Measurements from ENCODE around the gene USP53. TPM values are rescaled to one million over a fixed set of nuclear protein-coding genes. Genes with fewer than 3 reads are reported as not detected.
A peak's percentile ranks its signal among the peaks of the same experiment; 100 is the strongest.

Gene USP53
- total and polyA plus RNA-seq, 9 of the 15 experiments (the other 6 are each of a cell fraction or from before 2014, with no cell fraction given), result 2.9 to 9.6 (median 8.3) TPM

DNA sequence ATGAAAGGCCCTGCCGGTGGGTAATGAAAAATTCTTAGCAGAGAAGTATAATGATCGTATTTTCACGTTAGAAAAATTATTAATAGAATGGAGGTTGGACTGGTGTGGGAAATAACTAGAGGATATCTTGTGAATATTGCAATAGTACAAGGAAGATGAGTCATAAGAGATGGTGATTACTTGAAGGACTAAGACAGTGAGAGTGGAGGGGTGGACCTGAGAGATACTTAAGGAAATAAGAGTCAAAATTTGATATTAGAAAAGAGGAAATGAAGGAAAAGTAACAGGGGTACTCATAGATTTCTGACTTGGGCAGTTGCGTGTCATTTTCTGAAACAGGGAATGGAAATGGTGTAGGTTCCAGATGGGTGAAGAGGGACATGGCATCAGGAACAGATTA is 1.7 kb upstream of the USP53 start (continued):
- TF ChIP-seq, protein P1, sequence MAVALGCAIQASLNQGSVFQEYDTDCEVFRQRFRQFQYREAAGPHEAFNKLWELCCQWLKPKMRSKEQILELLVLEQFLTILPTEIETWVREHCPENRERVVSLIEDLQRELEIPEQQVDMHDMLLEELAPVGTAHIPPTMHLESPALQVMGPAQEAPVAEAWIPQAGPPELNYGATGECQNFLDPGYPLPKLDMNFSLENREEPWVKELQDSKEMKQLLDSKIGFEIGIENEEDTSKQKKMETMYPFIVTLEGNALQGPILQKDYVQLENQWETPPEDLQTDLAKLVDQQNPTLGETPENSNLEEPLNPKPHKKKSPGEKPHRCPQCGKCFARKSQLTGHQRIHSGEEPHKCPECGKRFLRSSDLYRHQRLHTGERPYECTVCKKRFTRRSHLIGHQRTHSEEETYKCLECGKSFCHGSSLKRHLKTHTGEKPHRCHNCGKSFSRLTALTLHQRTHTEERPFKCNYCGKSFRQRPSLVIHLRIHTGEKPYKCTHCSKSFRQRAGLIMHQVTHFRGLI (CRISPR knock-in tag; IDR thresholded peaks at IDR 0.05), result no peak
- no peak for TF ChIP-seq ZNF133 (CRISPR knock-in tag; IDR thresholded peaks at IDR 0.05)
- no peak for TF ChIP-seq NBN (IDR thresholded peaks at IDR 0.05; ENCODE audit: low read depth)
- TF ChIP-seq IFI16 (CRISPR knock-in tag; IDR thresholded peaks at IDR 0.05), result no peak
- no peak for TF ChIP-seq HDGF (IDR thresholded peaks at IDR 0.05)
- no peak for TF ChIP-seq PTBP1 (IDR thresholded peaks at IDR 0.05; ENCODE audit: low read depth, low read length)
- no peak for TF ChIP-seq ZNF589 (CRISPR knock-in tag; IDR thresholded peaks at IDR 0.05; ENCODE audit: low read depth)
- no peak for TF ChIP-seq WHSC1 (IDR thresholded peaks at IDR 0.05; ENCODE audit: low read length)
- peak; percentile 21; the same call in 1 of the 2 replicates for TF ChIP-seq SMARCA4 (IDR thresholded peaks at IDR 0.05)
- TF ChIP-seq, protein P2, sequence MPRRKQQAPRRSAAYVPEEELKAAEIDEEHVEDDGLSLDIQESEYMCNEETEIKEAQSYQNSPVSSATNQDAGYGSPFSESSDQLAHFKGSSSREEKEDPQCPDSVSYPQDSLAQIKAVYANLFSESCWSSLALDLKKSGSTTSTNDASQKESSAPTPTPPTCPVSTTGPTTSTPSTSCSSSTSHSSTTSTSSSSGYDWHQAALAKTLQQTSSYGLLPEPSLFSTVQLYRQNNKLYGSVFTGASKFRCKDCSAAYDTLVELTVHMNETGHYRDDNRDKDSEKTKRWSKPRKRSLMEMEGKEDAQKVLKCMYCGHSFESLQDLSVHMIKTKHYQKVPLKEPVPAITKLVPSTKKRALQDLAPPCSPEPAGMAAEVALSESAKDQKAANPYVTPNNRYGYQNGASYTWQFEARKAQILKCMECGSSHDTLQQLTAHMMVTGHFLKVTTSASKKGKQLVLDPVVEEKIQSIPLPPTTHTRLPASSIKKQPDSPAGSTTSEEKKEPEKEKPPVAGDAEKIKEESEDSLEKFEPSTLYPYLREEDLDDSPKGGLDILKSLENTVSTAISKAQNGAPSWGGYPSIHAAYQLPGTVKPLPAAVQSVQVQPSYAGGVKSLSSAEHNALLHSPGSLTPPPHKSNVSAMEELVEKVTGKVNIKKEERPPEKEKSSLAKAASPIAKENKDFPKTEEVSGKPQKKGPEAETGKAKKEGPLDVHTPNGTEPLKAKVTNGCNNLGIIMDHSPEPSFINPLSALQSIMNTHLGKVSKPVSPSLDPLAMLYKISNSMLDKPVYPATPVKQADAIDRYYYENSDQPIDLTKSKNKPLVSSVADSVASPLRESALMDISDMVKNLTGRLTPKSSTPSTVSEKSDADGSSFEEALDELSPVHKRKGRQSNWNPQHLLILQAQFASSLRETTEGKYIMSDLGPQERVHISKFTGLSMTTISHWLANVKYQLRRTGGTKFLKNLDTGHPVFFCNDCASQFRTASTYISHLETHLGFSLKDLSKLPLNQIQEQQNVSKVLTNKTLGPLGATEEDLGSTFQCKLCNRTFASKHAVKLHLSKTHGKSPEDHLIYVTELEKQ (CRISPR knock-in tag; IDR thresholded peaks at IDR 0.05), result no peak
- peak; percentile 53; the same call in 1 of the 2 replicates for TF ChIP-seq FOSL1 (tag; conservative IDR thresholded peaks at IDR 0.05)
- no peak for TF ChIP-seq ZBTB8A (IDR thresholded peaks at IDR 0.05; ENCODE audit: partially characterized antibody)
- no peak for TF ChIP-seq PHB2 (IDR thresholded peaks at IDR 0.05; ENCODE audit: low read depth)
- 0 out of 2 replicates have a peak, but pooled peaks have one; percentile 18 for TF ChIP-seq JUN (IDR thresholded peaks at IDR 0.05; ENCODE audit: borderline replicate concordance, low read depth, low read length)
- TF ChIP-seq JUN (CRISPR knock-in tag; IDR thresholded peaks at IDR 0.05; ENCODE audit: borderline replicate concordance), result no peak
- TF ChIP-seq ARNT (IDR thresholded peaks at IDR 0.05), result no peak
- TF ChIP-seq TRIM28 (IDR thresholded peaks at IDR 0.05), result no peak
- TF ChIP-seq ZNF140 (CRISPR knock-in tag; IDR thresholded peaks at IDR 0.05), result no peak
- TF ChIP-seq ZNF780A (CRISPR knock-in tag; IDR thresholded peaks at IDR 0.05), result no peak
- no peak for TF ChIP-seq TEAD4 (IDR thresholded peaks at IDR 0.05; ENCODE audit: low read length)
- no peak for TF ChIP-seq TEAD4 (CRISPR knock-in tag; IDR thresholded peaks at IDR 0.05; ENCODE audit: borderline replicate concordance)
- TF ChIP-seq DPF2 (IDR thresholded peaks at IDR 0.05), result 0 out of 2 replicates have a peak, but pooled peaks have one; percentile 21
- no peak for TF ChIP-seq KDM4B (IDR thresholded peaks at IDR 0.05; ENCODE audit: borderline replicate concordance in 2 of 2, low read depth in 1 of 2)
- TF ChIP-seq, protein P3, sequence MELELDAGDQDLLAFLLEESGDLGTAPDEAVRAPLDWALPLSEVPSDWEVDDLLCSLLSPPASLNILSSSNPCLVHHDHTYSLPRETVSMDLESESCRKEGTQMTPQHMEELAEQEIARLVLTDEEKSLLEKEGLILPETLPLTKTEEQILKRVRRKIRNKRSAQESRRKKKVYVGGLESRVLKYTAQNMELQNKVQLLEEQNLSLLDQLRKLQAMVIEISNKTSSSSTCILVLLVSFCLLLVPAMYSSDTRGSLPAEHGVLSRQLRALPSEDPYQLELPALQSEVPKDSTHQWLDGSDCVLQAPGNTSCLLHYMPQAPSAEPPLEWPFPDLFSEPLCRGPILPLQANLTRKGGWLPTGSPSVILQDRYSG (tag; conservative IDR thresholded peaks at IDR 0.05; ENCODE audit: low read depth), result no peak
- TF ChIP-seq SAP30 (IDR thresholded peaks at IDR 0.05; ENCODE audit: borderline replicate concordance, insufficient read depth, low read depth, low read length, poor library complexity, severe bottlenecking), result no peak
- TF ChIP-seq GATAD2B (IDR thresholded peaks at IDR 0.05; ENCODE audit: borderline replicate concordance), result no peak
